ENCODE measurements around the gene CELF4.

Gene CELF4

DNA sequence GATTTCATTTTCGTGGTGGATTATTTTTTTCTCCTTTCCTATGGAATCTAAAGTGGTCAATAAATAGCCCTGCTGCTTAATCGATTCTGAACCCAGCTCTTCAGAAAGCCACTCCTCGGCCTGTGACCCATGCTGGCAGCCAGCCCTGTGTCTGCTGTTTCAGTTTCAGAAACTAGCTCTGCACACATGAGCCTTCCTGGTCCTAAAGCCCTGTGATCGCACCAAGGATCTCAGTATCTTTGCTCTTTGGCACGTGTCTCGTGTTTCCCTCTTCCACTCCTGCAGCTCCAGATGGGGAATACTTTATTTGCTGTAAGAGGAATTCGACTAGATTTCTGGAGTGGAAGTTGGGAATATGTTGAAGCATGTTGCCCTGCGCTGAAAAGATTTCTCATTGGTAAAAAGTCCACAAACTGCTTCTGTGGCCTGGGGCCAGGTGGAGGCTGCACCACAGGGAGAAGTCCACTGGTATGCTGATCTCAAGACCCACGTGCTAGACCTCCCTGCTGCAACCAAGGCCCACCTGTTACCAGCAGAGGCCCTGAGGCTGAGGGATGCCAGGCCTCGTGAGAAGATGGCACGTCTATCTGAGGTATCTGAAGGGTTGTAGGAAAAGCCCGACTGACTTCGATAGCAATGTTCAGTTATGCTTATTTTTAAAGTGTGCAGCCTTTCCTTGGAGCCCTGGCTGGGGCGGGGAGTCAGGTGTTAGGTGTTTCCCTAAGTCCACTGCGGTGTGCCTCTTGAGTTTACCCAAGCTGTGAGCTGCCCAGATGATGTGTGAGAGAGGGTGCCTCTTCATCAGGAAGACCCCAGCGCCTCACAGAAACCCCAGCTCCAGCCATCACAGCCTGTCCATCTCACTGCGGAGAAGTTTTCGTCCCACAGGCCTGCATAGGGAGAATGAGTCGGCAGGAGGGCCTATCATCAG, 33.6 kb upstream of the CELF4 start:
- TF ChIP-seq ZFX (IDR thresholded peaks at IDR 0.05) (no peak), CTCF (conservative IDR thresholded peaks at IDR 0.05) (no peak)

DNA sequence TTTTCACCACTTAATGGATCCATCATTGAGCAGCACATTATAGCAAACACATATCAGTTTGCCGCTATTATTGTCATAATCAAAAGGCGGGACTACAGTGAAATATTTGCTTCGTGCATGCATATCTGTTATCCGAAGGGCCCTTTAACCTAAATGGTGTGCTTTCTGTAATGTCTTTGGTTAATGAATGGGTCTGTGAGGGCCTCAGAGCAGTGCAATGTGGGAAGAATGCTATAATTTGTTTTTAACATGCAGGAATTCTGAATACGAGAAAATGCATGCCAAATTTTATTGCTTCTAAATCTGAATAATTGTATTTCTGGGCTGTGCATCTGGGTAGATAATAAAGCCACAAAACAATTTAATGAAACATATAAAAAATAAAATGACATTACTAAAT, 32.8 kb upstream of the CELF4 start:
- no peak overlapping the region for H3K27ac ChIP-seq
- no peak for TF ChIP-seq CTCF (conservative IDR thresholded peaks at IDR 0.05)
- TF ChIP-seq ZFX (IDR thresholded peaks at IDR 0.05), result no peak

More for the DNA sequence above, 33.6 kb upstream of the CELF4 start:
- H3K27ac ChIP-seq, result no peak overlapping the region

DNA sequence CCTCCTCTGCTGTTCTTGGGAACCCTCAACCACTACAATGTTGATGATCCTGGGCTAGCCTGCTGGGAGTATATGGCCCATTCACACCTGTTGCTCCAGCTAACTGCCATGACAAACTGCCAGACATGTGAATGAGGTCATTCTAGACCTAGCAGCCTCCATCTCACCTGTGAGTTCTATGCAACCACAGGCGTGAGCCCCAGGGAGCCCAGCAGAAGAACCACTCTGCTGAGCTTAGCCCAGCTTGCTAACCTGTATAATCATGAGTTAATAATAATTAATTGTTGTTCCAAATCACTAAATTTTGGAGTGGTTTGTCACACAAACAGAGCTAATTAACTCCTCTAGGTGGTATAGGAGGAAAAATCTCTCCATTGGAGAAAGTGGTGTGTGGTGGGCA, 24.7 kb upstream of the CELF4 start:
- H3K27ac ChIP-seq, result no peak overlapping the region
- TF ChIP-seq CTCF (conservative IDR thresholded peaks at IDR 0.05), result no peak
- no peak for TF ChIP-seq ZFX (IDR thresholded peaks at IDR 0.05)

DNA sequence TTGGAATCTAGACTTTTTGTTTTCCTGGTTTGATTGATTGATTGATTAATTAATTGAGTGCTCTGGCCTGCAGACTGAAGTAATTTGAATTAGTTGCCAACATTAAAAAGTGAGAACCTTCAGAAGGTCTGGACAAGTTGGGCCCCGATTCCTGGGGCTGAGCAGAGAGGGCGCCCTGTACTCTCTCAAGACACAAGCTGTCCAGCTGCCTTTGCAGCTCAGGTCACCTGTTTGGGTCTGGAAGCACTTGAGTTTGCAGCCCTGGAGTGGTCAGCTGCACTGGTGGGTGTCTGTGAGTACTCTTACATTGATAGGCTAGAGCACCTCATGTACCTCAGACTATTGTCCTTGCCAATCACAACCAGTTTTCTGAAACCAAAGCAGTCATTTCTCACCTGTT, 22.7 kb upstream of the CELF4 start:
- TF ChIP-seq CTCF (conservative IDR thresholded peaks at IDR 0.05) (no peak), ZFX (IDR thresholded peaks at IDR 0.05) (no peak)
- H3K27ac ChIP-seq, result no peak overlapping the region

DNA sequence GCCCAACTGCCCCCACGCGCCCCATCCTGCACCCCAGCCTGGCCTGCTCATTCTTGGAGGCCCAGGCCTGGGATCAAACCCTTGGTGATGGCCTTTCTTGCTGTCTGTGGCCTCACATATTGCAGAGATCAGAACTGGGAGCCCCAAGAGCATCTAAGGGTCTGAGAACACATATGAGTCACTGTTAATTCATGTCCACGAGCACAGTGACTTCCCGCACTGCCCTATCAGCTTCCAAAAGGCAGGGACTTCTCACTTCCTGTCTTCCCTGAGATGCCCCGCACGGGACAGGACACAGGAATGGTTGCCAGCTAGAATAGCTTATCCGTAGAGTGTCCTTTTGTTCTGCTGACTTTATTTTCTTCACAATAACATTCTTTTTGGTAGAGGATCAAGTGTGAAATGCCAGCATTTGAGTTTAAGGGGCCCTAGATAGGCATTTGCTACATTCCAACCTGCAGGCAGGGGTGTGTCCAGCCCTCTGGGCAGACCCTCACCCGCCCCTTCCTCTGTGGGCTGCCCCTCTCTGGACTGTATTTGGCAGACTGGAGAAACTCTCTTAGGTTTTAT, 21.1 kb upstream of the CELF4 start:
- no peak overlapping the region for H3K27ac ChIP-seq
- no peak for TF ChIP-seq CTCF (conservative IDR thresholded peaks at IDR 0.05)
- TF ChIP-seq ZFX (IDR thresholded peaks at IDR 0.05), result no peak

DNA sequence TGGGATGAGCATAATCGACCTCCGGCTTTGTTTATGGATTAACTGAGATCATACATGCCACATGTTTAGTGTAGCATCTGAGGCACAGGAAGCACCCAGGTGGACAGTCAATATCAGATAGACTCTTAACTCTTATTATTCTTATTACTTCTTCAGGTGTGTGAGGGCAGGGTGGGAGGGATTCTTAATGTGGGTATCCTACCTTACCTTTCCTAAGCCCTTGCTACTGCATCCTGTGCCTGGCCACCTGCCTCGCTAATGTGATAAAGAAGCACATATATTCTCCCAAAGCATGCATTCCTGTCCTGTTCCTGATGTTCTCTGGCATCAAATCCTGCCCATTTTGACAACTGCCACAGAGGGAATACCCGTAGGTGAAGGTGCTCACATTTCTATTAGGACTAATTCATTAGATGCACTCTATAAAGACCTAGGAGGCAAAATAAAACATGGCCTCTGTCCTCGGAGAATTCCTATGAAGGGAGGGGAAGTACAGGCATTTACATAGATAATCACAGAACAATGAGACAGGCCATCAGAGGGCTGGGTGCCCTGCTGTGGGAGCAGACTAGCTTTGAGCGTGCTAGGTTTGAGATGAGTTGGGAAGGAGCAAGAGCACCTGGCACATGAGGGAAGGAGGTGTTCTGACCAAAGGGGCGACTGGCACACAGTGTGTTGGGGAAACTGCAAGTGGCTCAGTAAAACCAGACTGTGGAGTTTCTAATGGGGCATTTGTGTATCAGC, 19.5 kb upstream of the CELF4 start:
- no peak overlapping the region for H3K27ac ChIP-seq
- TF ChIP-seq CTCF (conservative IDR thresholded peaks at IDR 0.05) (no peak), ZFX (IDR thresholded peaks at IDR 0.05) (no peak)

GRCh38 chr18:37584217-37584616, 18.6 kb upstream of the CELF4 start:
- H3K27ac ChIP-seq, result no peak overlapping the region
- TF ChIP-seq ZFX (IDR thresholded peaks at IDR 0.05), result no peak
- TF ChIP-seq CTCF (conservative IDR thresholded peaks at IDR 0.05), result no peak

Data from C4-2B (cell line).